Suprapubic skin (tissue), 4 donors: ENCODE results near the gene FXR2.

Experiments used
- CTCF ChIP-seq, 2 donors: fragments of 200-600 bp in 1 of 2; fragments of 450-650 bp in 1 of 2; sonication (generic) in 1 of 2; IDR thresholded peaks; one replicate each; pipeline ENCODE4 v1.5.1; 2016 to 2019; ENCODE audit warnings: antibody characterized with exemption in 2 of 2, mild to moderate bottlenecking in 1 of 2, moderate library complexity in 1 of 2
- EP300 ChIP-seq: sonication (generic); formaldehyde crosslinking; IDR thresholded peaks from one replicate; pipeline ENCODE4 v1.6.1; 2017; ENCODE audit warnings: antibody characterized with exemption
- POLR2A ChIP-seq, 2 donors: fragments of 450-650 bp; IDR thresholded peaks; one replicate each; pipeline ENCODE4 v1.6.1; 2017; ENCODE audit warnings: antibody characterized with exemption in 2 of 2, mild to moderate bottlenecking in 2 of 2, moderate library complexity in 2 of 2
- POLR2AphosphoS5 ChIP-seq, 3 donors: sonication (generic); formaldehyde crosslinking; IDR thresholded peaks; one replicate each; pipeline ENCODE4 v1.6.1; 2017; ENCODE audit warnings: antibody characterized with exemption in 3 of 3

- TF ChIP-seq POLR2A (IDR thresholded peaks at IDR 0.05) (no peak), CTCF (IDR thresholded peaks at IDR 0.05) (no peak), POLR2AphosphoS5 (IDR thresholded peaks at IDR 0.05) (no peak), EP300 (no peak)
Measured at GRCh38 chr17:7548585-7549400, 65.9 kb downstream of the FXR2 start, which contains the start of gene TNFSF12.
